ENCODE data around the gene ROR2.

The ROR2 gene

GRCh38 chr9:91865041-91865440 is 85.0 kb downstream of the ROR2 start:
- no peak for TF ChIP-seq TAF1 (IDR thresholded peaks at IDR 0.05; ENCODE audit: low read depth)
- TF ChIP-seq CREB1 (IDR thresholded peaks at IDR 0.05; ENCODE audit: low read depth): no peak
- TF ChIP-seq EGR1 (IDR thresholded peaks at IDR 0.05): no peak
- no peak for TF ChIP-seq YY1 (IDR thresholded peaks at IDR 0.05; ENCODE audit: low read depth)

GRCh38 chr9:91864380-91864779 is 85.6 kb downstream of the ROR2 start:
- TF ChIP-seq FOXM1 (IDR thresholded peaks at IDR 0.05; ENCODE audit: borderline replicate concordance, low read depth): no peak

- TF ChIP-seq TAF1 (IDR thresholded peaks at IDR 0.05; ENCODE audit: low read depth) (no peak), EGR1 (IDR thresholded peaks at IDR 0.05) (no peak), USF1 (IDR thresholded peaks at IDR 0.05) (no peak), FOXM1 (IDR thresholded peaks at IDR 0.05; ENCODE audit: borderline replicate concordance, low read depth) (no peak), NFIC (IDR thresholded peaks at IDR 0.05) (no peak), ZBTB7A (IDR thresholded peaks at IDR 0.05; ENCODE audit: low read depth) (no peak), REST (IDR thresholded peaks at IDR 0.05; ENCODE audit: low read depth) (no peak), CEBPB (IDR thresholded peaks at IDR 0.05) (no peak), YY1 (IDR thresholded peaks at IDR 0.05; ENCODE audit: low read depth) (no peak)
These were observed 86.6 kb downstream of the ROR2 start for GRCh38 chr9:91863469-91863868.

GRCh38 chr9:91858213-91859030 is 91.6 kb downstream of the ROR2 start:
- no peak for TF ChIP-seq CEBPB (IDR thresholded peaks at IDR 0.05)

- TF ChIP-seq REST (IDR thresholded peaks at IDR 0.05; ENCODE audit: low read depth): no peak
- TF ChIP-seq EP300 (IDR thresholded peaks at IDR 0.05; ENCODE audit: borderline replicate concordance): no peak
- no peak for TF ChIP-seq MAX (IDR thresholded peaks at IDR 0.05)
- no peak for TF ChIP-seq ZBTB7A (IDR thresholded peaks at IDR 0.05; ENCODE audit: low read depth)
- TF ChIP-seq RAD21 (IDR thresholded peaks at IDR 0.05; ENCODE audit: low read depth): no peak
- no peak for TF ChIP-seq TAF1 (IDR thresholded peaks at IDR 0.05; ENCODE audit: low read depth)
- TF ChIP-seq USF1 (IDR thresholded peaks at IDR 0.05): no peak
- no peak for TF ChIP-seq FOXM1 (IDR thresholded peaks at IDR 0.05; ENCODE audit: borderline replicate concordance, low read depth)
These were observed 92.5 kb downstream of the ROR2 start for GRCh38 chr9:91857291-91858212.

- TF ChIP-seq USF1 (IDR thresholded peaks at IDR 0.05) (no peak), TCF12 (IDR thresholded peaks at IDR 0.05; ENCODE audit: low read depth) (no peak), CREB1 (IDR thresholded peaks at IDR 0.05; ENCODE audit: low read depth) (no peak), ZBTB7A (IDR thresholded peaks at IDR 0.05; ENCODE audit: low read depth) (no peak), FOXM1 (IDR thresholded peaks at IDR 0.05; ENCODE audit: borderline replicate concordance, low read depth) (no peak), EGR1 (IDR thresholded peaks at IDR 0.05) (no peak), YY1 (IDR thresholded peaks at IDR 0.05; ENCODE audit: low read depth) (no peak), REST (IDR thresholded peaks at IDR 0.05; ENCODE audit: low read depth) (no peak), MAX (IDR thresholded peaks at IDR 0.05) (no peak), TAF1 (IDR thresholded peaks at IDR 0.05; ENCODE audit: low read depth) (no peak), CEBPB (IDR thresholded peaks at IDR 0.05) (no peak), EP300 (IDR thresholded peaks at IDR 0.05; ENCODE audit: borderline replicate concordance) (no peak), NFIC (IDR thresholded peaks at IDR 0.05) (no peak), RAD21 (IDR thresholded peaks at IDR 0.05; ENCODE audit: low read depth) (no peak), TEAD4 (IDR thresholded peaks at IDR 0.05) (no peak)
These were observed 93.6 kb downstream of the ROR2 start for GRCh38 chr9:91856419-91856818.

Measured in Ishikawa (cell line).